CD4-positive, alpha-beta T cell (primary cell): Measurements from ENCODE around the gene SMC6. TPM values are rescaled to one million over a fixed set of nuclear protein-coding genes. Genes with fewer than 3 reads are reported as not detected.

Source experiments
- ATAC-seq: fragments of 200-7000 bp; cut with Tn5 transposase; one replicate; pipeline ENCODE4 v1.10.0; 2022; ENCODE audit warnings: mild to moderate bottlenecking; ENCODE audit not compliant: poor library complexity
- CTCF ChIA-PET: fragments of 350-600 bp; sonication (Branson Sonifier 250); formaldehyde crosslinking; loops from one replicate; lab custom pipeline; 2021; ENCODE audit warnings: antibody characterized with exemption, inconsistent platforms; lab: Charles Lee
- POLR2A ChIA-PET: fragments of 350-600 bp; sonication (Branson Sonifier 250); formaldehyde crosslinking; loops from one replicate; lab custom pipeline; 2021; ENCODE audit warnings: antibody characterized with exemption, inconsistent platforms; lab: Charles Lee
- DNase-seq, 14 experiments: peaks; one replicate each; pipeline ENCODE4 v3.0.0-alpha.2; 2013 to 2020; ENCODE audit warnings: mixed read lengths in 2 of 14
- H3K27ac ChIP-seq, 2 donors: one replicate each; pipeline versions ENCODE4 v1.5.1 to v1.7.0; 2013; ENCODE audit warnings: low read length in 2 of 2, low read depth in 1 of 2, mild to moderate bottlenecking in 1 of 2
- H3K27me3 ChIP-seq, 2 experiments: 1 replicate in 1 of 2; 2 replicates in 1 of 2; pipeline versions ENCODE4 v1.6.1 to v1.7.0; 2013; ENCODE audit warnings: low read length in 2 of 2, control low read depth in 1 of 2, mild to moderate bottlenecking in 1 of 2, moderate library complexity in 1 of 2; ENCODE audit not compliant: insufficient read depth in 2 of 2, control insufficient read depth in 1 of 2
- H3K36me3 ChIP-seq: one replicate; pipeline ENCODE4 v1.6.1; 2013; ENCODE audit warnings: low read length, control low read depth; ENCODE audit not compliant: insufficient read depth
- H3K4me1 ChIP-seq: one replicate; pipeline ENCODE4 v1.6.1; 2013; ENCODE audit warnings: low read length, control low read depth; ENCODE audit not compliant: insufficient read depth
- H3K4me3 ChIP-seq: one replicate; pipeline ENCODE4 v1.5.1; 2013; ENCODE audit warnings: mild to moderate bottlenecking, low read length, moderate library complexity
- H3K9me3 ChIP-seq, 2 experiments: 1 replicate in 1 of 2; 2 replicates in 1 of 2; pipeline versions ENCODE4 v1.6.1 to v1.7.0; 2013; ENCODE audit warnings: low read length in 2 of 2, mild to moderate bottlenecking in 2 of 2, control low read depth in 1 of 2, moderate library complexity in 1 of 2; ENCODE audit not compliant: control insufficient read depth in 1 of 2, insufficient read depth in 1 of 2
- H3K27ac Mint-ChIP-seq: one replicate; pipeline ENCODE4 v1.8.0; 2020; ENCODE audit warnings: mixed read lengths
- H3K27me3 Mint-ChIP-seq: one replicate; pipeline ENCODE4 v1.8.0; 2021; ENCODE audit warnings: mixed read lengths
- H3K36me3 Mint-ChIP-seq: one replicate; pipeline ENCODE4 v1.8.0; 2021; ENCODE audit warnings: low read depth, mixed read lengths
- H3K4me1 Mint-ChIP-seq: one replicate; pipeline ENCODE4 v1.8.0; 2021; ENCODE audit warnings: low read depth, mixed read lengths
- H3K4me3 Mint-ChIP-seq: one replicate; pipeline ENCODE4 v1.8.0; 2020; ENCODE audit warnings: mild to moderate bottlenecking, mixed read lengths
- H3K9me3 Mint-ChIP-seq: one replicate; pipeline ENCODE4 v1.8.0; 2020; ENCODE audit warnings: mixed read lengths
- intact Hi-C, 2 experiments: fragments of 100-400 bp; cut with DNase I in 1 of 2; cut with micrococcal nuclease in 1 of 2; formaldehyde crosslinking; loops; one replicate each; pipeline versions ENCODE4 v1.15.1 to v1.9.0; 2023 to 2025; cut with DNase I, micrococcal nuclease
- total RNA-seq, 174 experiments: library from RNA in 2 of 174; stranded (reverse) in 2 of 174; gene quantifications; one replicate each; pipeline ENCODE4 v1.2.3 and lab custom pipeline; 2021 to 2026
- TF ChIP-seq, protein P1 (sequence below): fragments of 200-600 bp; IDR thresholded peaks from one replicate; pipeline ENCODE4 v1.8.0; 2022; ENCODE audit warnings: antibody characterized with exemption, mild to moderate bottlenecking

SMC6 gene
- total RNA-seq, 2 experiments from 2014 or later, result 7.1 to 7.8 TPM

- intact Hi-C loops, result no loop called here
- Mint-ChIP-seq H3K4me1 (no peaks in the 10 kb centered on the region), H3K36me3 (peaks cover 5% of the 10 kb centered on the region), H3K27ac (no peak overlapping the region), H3K4me3 (no peak overlapping the region), H3K27me3 (no peaks in the 10 kb centered on the region), H3K9me3 (no peaks in the 10 kb centered on the region)
- no peaks in the 10 kb centered on the region for H3K9me3 ChIP-seq
- POLR2A ChIA-PET, result no interaction called here
- no peaks in the 10 kb centered on the region for H3K27me3 ChIP-seq
- H3K4me3 ChIP-seq, result no peak overlapping the region
- H3K27ac ChIP-seq, result no peak overlapping the region
- TF ChIP-seq, protein P1, sequence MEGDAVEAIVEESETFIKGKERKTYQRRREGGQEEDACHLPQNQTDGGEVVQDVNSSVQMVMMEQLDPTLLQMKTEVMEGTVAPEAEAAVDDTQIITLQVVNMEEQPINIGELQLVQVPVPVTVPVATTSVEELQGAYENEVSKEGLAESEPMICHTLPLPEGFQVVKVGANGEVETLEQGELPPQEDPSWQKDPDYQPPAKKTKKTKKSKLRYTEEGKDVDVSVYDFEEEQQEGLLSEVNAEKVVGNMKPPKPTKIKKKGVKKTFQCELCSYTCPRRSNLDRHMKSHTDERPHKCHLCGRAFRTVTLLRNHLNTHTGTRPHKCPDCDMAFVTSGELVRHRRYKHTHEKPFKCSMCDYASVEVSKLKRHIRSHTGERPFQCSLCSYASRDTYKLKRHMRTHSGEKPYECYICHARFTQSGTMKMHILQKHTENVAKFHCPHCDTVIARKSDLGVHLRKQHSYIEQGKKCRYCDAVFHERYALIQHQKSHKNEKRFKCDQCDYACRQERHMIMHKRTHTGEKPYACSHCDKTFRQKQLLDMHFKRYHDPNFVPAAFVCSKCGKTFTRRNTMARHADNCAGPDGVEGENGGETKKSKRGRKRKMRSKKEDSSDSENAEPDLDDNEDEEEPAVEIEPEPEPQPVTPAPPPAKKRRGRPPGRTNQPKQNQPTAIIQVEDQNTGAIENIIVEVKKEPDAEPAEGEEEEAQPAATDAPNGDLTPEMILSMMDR, result no peak
- ATAC-seq (no peak), DNase-seq (no peak)
- H3K4me1 ChIP-seq, result no peaks in the 10 kb centered on the region
- no peaks in the 10 kb centered on the region for H3K36me3 ChIP-seq
- CTCF ChIA-PET, result no interaction called here
Observed at GRCh38 chr2:17763641-17764333, 10.2 kb upstream of the SMC6 start.

DNA sequence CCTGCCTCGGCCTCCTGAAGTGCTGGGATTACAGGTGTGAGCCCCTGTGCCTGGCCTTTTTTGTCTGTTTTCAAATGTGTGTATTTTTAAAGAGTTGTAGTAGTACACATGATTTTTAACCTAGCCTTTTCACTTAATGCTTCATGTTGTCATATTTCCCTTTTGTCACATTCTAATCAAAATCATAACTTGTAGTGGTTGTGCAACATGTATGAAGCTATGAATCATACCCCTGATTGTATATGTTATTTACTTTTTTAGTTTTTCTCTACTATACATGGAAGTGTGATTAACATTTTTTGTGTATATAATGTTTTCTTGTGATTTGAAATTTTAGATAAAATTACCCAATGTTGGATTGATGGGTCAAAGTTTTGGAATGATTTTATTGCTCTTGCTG, 8.8 kb upstream of the SMC6 start:
- TF ChIP-seq, protein P1, result no peak
- Mint-ChIP-seq H3K27me3 (no peaks in the 10 kb centered on the region), H3K27ac (no peak overlapping the region), H3K9me3 (no peaks in the 10 kb centered on the region), H3K4me3 (no peak overlapping the region), H3K4me1 (no peaks in the 10 kb centered on the region), H3K36me3 (no peaks in the 10 kb centered on the region)
- intact Hi-C loops, result no loop called here
- ChIA-PET CTCF (interaction anchor here (0.6 kb wide), 1 partner anchor 103 kb away, joined by 3 read pairs; no protein-coding TSS in a partner anchor), POLR2A (no interaction called here)
- no peak for DNase-seq
- H3K4me3 ChIP-seq, result no peak overlapping the region
- H3K36me3 ChIP-seq, result no peaks in the 10 kb centered on the region
- H3K27me3 ChIP-seq, result no peaks in the 10 kb centered on the region
- no peaks in the 10 kb centered on the region for H3K4me1 ChIP-seq
- H3K9me3 ChIP-seq, result no peaks in the 10 kb centered on the region
- no peak overlapping the region for H3K27ac ChIP-seq
- no peak for ATAC-seq

GRCh38 chr2:17759805-17760204, 6.2 kb upstream of the SMC6 start:
- Mint-ChIP-seq H3K4me3 (no peak overlapping the region), H3K9me3 (no peaks in the 10 kb centered on the region), H3K27me3 (no peaks in the 10 kb centered on the region), H3K36me3 (no peaks in the 10 kb centered on the region), H3K27ac (no peak overlapping the region), H3K4me1 (peaks cover 4% of the 10 kb centered on the region)
- POLR2A ChIA-PET, result no interaction called here
- H3K4me1 ChIP-seq, result no peaks in the 10 kb centered on the region
- H3K9me3 ChIP-seq, result no peaks in the 10 kb centered on the region
- TF ChIP-seq, protein P1, result no peak
- ATAC-seq, result no peak
- no peaks in the 10 kb centered on the region for H3K36me3 ChIP-seq
- no peak overlapping the region for H3K4me3 ChIP-seq
- H3K27ac ChIP-seq, result no peak overlapping the region
- CTCF ChIA-PET, result interaction anchor here (0.6 kb wide), 1 partner anchor 16 kb away, joined by 3 read pairs; no protein-coding TSS in a partner anchor
- no peaks in the 10 kb centered on the region for H3K27me3 ChIP-seq
- DNase-seq, result peak in 2 of 14 experiments; percentile 21 to 29
- intact Hi-C loops, result loop anchor here in 1 of 2 experiments (10.0 kb wide), 1 partner anchor 1585 kb away; no protein-coding TSS in a partner anchor
